IMR-90 (cell line): ENCODE data around the gene NIPSNAP2. TPM values are rescaled to one million over a fixed set of nuclear protein-coding genes. Genes with fewer than 3 reads are reported as not detected.

ENCODE experiments used
- ATAC-seq: fragments of 200-7000 bp; cut with Tn5 transposase; 2 replicates; pipeline ENCODE4 v1.9.1; 2020; ENCODE audit warnings: low read depth, mild to moderate bottlenecking, moderate library complexity
- BruUV-seq: library from RNA; stranded (reverse); fragments of 400-500 nt; replicated peaks from 2 replicates; lab custom pipeline; 2021; lab: Mats Ljungman, UMichigan
- CTCF ChIA-PET: fragments of 300-600 bp; formaldehyde crosslinking; extraction: SDS; loops from one replicate; lab custom pipeline; 2021; ENCODE audit warnings: antibody characterized with exemption; lab: Yijun Ruan, JAX
- POLR2A ChIA-PET: fragments of 300-600 bp; sonication (Branson Sonifier 250); formaldehyde crosslinking; loops from one replicate; lab custom pipeline; 2022; ENCODE audit warnings: antibody characterized with exemption; ENCODE audit not compliant: unreplicated experiment; lab: Charles Lee
- DNase-seq: peaks from one replicate; pipeline ENCODE4 v3.0.0; 2013
- H2AFZ ChIP-seq: replicated peaks from 2 replicates; pipeline ENCODE3; 2013; ENCODE audit warnings: low read length, mild to moderate bottlenecking; ENCODE audit not compliant: poor library complexity
- H2AK5ac ChIP-seq: 2 replicates; pipeline ENCODE4 v1.6.1; 2013; ENCODE audit warnings: low read depth, low read length, inconsistent platforms
- H2AK9ac ChIP-seq: replicated peaks from 2 replicates; pipeline ENCODE3; 2013; ENCODE audit warnings: mild to moderate bottlenecking, low read depth, low read length, moderate library complexity; ENCODE audit not compliant: poor library complexity
- H2BK120ac ChIP-seq: 2 replicates; pipeline ENCODE4 v1.6.1; 2013; ENCODE audit warnings: low read depth, low read length, inconsistent platforms
- H2BK15ac ChIP-seq: 3 replicates; pipeline ENCODE4 v1.6.1; 2013; ENCODE audit warnings: low read depth, low read length, inconsistent platforms
- H2BK20ac ChIP-seq: 2 replicates; pipeline ENCODE4 v1.6.1; 2013; ENCODE audit warnings: low read depth, mild to moderate bottlenecking, inconsistent platforms, low read length, moderate library complexity
- H2BK5ac ChIP-seq: 2 replicates; pipeline ENCODE4 v1.6.1; 2013; ENCODE audit warnings: mild to moderate bottlenecking, low read depth, low read length, inconsistent platforms; ENCODE audit not compliant: poor library complexity, severe bottlenecking
- H3K14ac ChIP-seq: replicated peaks from 2 replicates; pipeline ENCODE4 v1.6.1; 2013; ENCODE audit warnings: low read depth, low read length, inconsistent platforms
- H3K18ac ChIP-seq: 2 replicates; pipeline ENCODE4 v1.6.1; 2013; ENCODE audit warnings: low read depth, low read length, control low read depth
- H3K23ac ChIP-seq: 2 replicates; pipeline ENCODE4 v1.6.1; 2013; ENCODE audit warnings: low read depth, low read length, inconsistent platforms
- H3K27ac ChIP-seq: 2 replicates; pipeline ENCODE4 v1.5.1; 2013; ENCODE audit warnings: mild to moderate bottlenecking, control low read depth, low read length; ENCODE audit not compliant: insufficient read depth
- H3K27me3 ChIP-seq: 2 replicates; pipeline ENCODE4 v1.6.1; 2013; ENCODE audit warnings: low read length; ENCODE audit not compliant: control insufficient read depth, insufficient read depth
- H3K36me3 ChIP-seq: 2 replicates; pipeline ENCODE4 v1.6.1; 2013; ENCODE audit warnings: low read length, mixed read lengths; ENCODE audit not compliant: control insufficient read depth, insufficient read depth
- H3K4ac ChIP-seq: 2 replicates; pipeline ENCODE4 v1.6.1; 2013; ENCODE audit warnings: low read depth, low read length, inconsistent platforms
- H3K4me1 ChIP-seq: 2 replicates; pipeline ENCODE4 v1.6.1; 2013; ENCODE audit warnings: low read length, mixed read lengths; ENCODE audit not compliant: control insufficient read depth, insufficient read depth
- H3K4me2 ChIP-seq: 2 replicates; pipeline ENCODE4 v1.6.1; 2013; ENCODE audit warnings: low read depth, mild to moderate bottlenecking, control low read depth, low read length, moderate library complexity
- H3K4me3 ChIP-seq: 2 replicates; pipeline ENCODE4 v1.5.1; 2013; ENCODE audit warnings: low read depth, mild to moderate bottlenecking, control low read depth, low read length, moderate library complexity; ENCODE audit not compliant: insufficient read depth
- H3K56ac ChIP-seq: 2 replicates; pipeline ENCODE4 v1.6.1; 2013; ENCODE audit warnings: low read length, inconsistent platforms; ENCODE audit not compliant: insufficient read depth; ENCODE audit errors: extremely low read depth
- H3K79me1 ChIP-seq, 2 experiments: 2 replicates each; pipeline ENCODE4 v1.6.1; 2013; ENCODE audit warnings: low read length in 2 of 2, inconsistent platforms in 1 of 2, low read depth in 1 of 2
- H3K9ac ChIP-seq: 2 replicates; pipeline ENCODE4 v1.6.1; 2013; ENCODE audit warnings: low read depth, low read length, control low read depth
- H3K9me1 ChIP-seq: 2 replicates; pipeline ENCODE4 v1.6.1; 2013; ENCODE audit warnings: low read length, inconsistent platforms; ENCODE audit not compliant: insufficient read depth
- H3K9me3 ChIP-seq: 2 replicates; pipeline ENCODE4 v1.6.1; 2013; ENCODE audit warnings: low read length; ENCODE audit not compliant: control insufficient read depth, insufficient read depth
- H4K20me1 ChIP-seq: 2 replicates; pipeline ENCODE4 v1.6.1; 2013; ENCODE audit warnings: low read length, inconsistent platforms; ENCODE audit not compliant: insufficient read depth
- H4K5ac ChIP-seq: 2 replicates; pipeline ENCODE4 v1.6.1; 2013; ENCODE audit warnings: mild to moderate bottlenecking, low read depth, low read length, control low read depth
- H4K8ac ChIP-seq, 2 experiments: 2 replicates each; pipeline ENCODE4 v1.6.1; 2013; ENCODE audit warnings: low read depth in 2 of 2, low read length in 2 of 2, control low read depth in 1 of 2, inconsistent platforms in 1 of 2
- H4K91ac ChIP-seq: 2 replicates; pipeline ENCODE4 v1.6.1; 2013; ENCODE audit warnings: low read depth, low read length, inconsistent platforms; ENCODE audit not compliant: insufficient read depth
- BHLHE40 ChIP-seq: fragments of 150-350 bp; IDR thresholded peaks from 2 replicates; pipeline ENCODE4 v1.6.1; 2016; ENCODE audit warnings: mild to moderate bottlenecking, low read depth, low read length
- CEBPB ChIP-seq: IDR thresholded peaks from 2 replicates; pipeline ENCODE4 v1.6.1; 2012; ENCODE audit warnings: low read depth, low read length, improper control_type of control experiment
- CHD1 ChIP-seq: IDR thresholded peaks from 2 replicates; pipeline ENCODE4 v1.6.1; 2012; ENCODE audit warnings: low read depth, low read length, improper control_type of control experiment
- FOS ChIP-seq: fragments of 150-350 bp; IDR thresholded peaks from 2 replicates; pipeline ENCODE4 v1.6.1; 2016; ENCODE audit warnings: low read depth, low read length
- MAFK ChIP-seq: IDR thresholded peaks from 2 replicates; pipeline ENCODE4 v1.6.1; 2012; ENCODE audit warnings: low read depth, low read length, improper control_type of control experiment
- MAZ ChIP-seq: IDR thresholded peaks from 2 replicates; pipeline ENCODE4 v1.6.1; 2012; ENCODE audit warnings: low read depth, mild to moderate bottlenecking, low read length, improper control_type of control experiment, moderate library complexity, borderline replicate concordance
- MXI1 ChIP-seq: IDR thresholded peaks from 2 replicates; pipeline ENCODE4 v1.6.1; 2012; ENCODE audit warnings: low read depth, mild to moderate bottlenecking, low read length, moderate library complexity, borderline replicate concordance
- NFE2L2 ChIP-seq: fragments of 150-350 bp; IDR thresholded peaks from 2 replicates; pipeline ENCODE4 v1.6.1; 2016; ENCODE audit warnings: low read depth, mild to moderate bottlenecking, low read length
- POLR2A ChIP-seq: IDR thresholded peaks from 2 replicates; pipeline ENCODE4 v1.6.1; 2012; ENCODE audit warnings: mild to moderate bottlenecking, low read depth, low read length
- RAD21 ChIP-seq: IDR thresholded peaks from 2 replicates; pipeline ENCODE4 v1.6.1; 2012; ENCODE audit warnings: low read length, improper control_type of control experiment
- RCOR1 ChIP-seq: IDR thresholded peaks from 2 replicates; pipeline ENCODE4 v1.6.1; 2012; ENCODE audit warnings: mild to moderate bottlenecking, low read length, improper control_type of control experiment; ENCODE audit not compliant: insufficient replicate concordance
- RFX5 ChIP-seq: IDR thresholded peaks from 2 replicates; pipeline ENCODE4 v1.8.0; 2012; ENCODE audit warnings: low read depth, mild to moderate bottlenecking, low read length, moderate library complexity
- SMC3 ChIP-seq: fragments of 150-350 bp; IDR thresholded peaks from 2 replicates; pipeline ENCODE4 v1.6.1; 2016; ENCODE audit warnings: low read depth, mild to moderate bottlenecking, antibody characterized with exemption, low read length, moderate library complexity
- WGBS, 2 experiments: methylation state at CpG; one replicate each; pipeline versions ENCODE4 v1.1.5 to v1.1.7; 2013; ENCODE audit warnings: missing lambda C conversion rate in 2 of 2; ENCODE audit not compliant: insufficient read length in 1 of 2; ENCODE audit errors: extremely low coverage in 2 of 2; 5-methylcytosine and 5-hydroxymethylcytosine counted together
- dilution Hi-C: fragments of 300-500 bp; cut with HindIII; formaldehyde crosslinking; loops from one replicate; pipeline ENCODE4 v1.14.3; 2018; ENCODE audit warnings: low sequenced_read_pairs; ENCODE audit not compliant: unreplicated experiment
- in situ Hi-C: fragments of 300-500 bp; cut with MboI; formaldehyde crosslinking; loops from 3 replicates; pipeline ENCODE4 v1.14.3; 2019; ENCODE audit warnings: low sequenced_read_pairs, inconsistent platforms, mixed read lengths
- intact Hi-C: fragments of 100-400 bp; cut with micrococcal nuclease; formaldehyde crosslinking; loops from 2 replicates; pipeline ENCODE4 v1.10.0; 2022
- polyA plus RNA-seq, 3 experiments: library from polyadenylated mRNA; depleted of rRNA; stranded (reverse); fragments of >200 nt; gene quantifications; 2 replicates each; pipeline ENCODE4 v1.2.3, GENCODE V29; 2012; ENCODE audit warnings: low replicate concordance in 1 of 3
- total RNA-seq: library from RNA; depleted of rRNA; stranded (reverse); fragments of >200 nt; gene quantifications from 2 replicates; pipeline ENCODE4 v1.2.3, GENCODE V29; 2012
- TF ChIP-seq, protein P1 (sequence below): fragments of 150-350 bp; IDR thresholded peaks from 2 replicates; pipeline ENCODE4 v1.6.1; 2017; ENCODE audit warnings: mild to moderate bottlenecking, antibody characterized with exemption, low read length, low read depth
- TF ChIP-seq, protein P2 (sequence below): conservative IDR thresholded peaks from 2 replicates; pipeline ENCODE4 v1.5.1; 2012; ENCODE audit warnings: mild to moderate bottlenecking, low read depth, low read length, improper control_type of control experiment
- TF ChIP-seq, protein P3 (sequence below): fragments of 150-350 bp; IDR thresholded peaks from 2 replicates; pipeline ENCODE4 v1.6.1; 2016; ENCODE audit warnings: low read depth, mild to moderate bottlenecking, low read length, moderate library complexity, borderline replicate concordance

Gene NIPSNAP2
- total and polyA plus RNA-seq, 2 of the 4 experiments (the other 2 are of a cell fraction) = 33.7 to 42.8 TPM

DNA sequence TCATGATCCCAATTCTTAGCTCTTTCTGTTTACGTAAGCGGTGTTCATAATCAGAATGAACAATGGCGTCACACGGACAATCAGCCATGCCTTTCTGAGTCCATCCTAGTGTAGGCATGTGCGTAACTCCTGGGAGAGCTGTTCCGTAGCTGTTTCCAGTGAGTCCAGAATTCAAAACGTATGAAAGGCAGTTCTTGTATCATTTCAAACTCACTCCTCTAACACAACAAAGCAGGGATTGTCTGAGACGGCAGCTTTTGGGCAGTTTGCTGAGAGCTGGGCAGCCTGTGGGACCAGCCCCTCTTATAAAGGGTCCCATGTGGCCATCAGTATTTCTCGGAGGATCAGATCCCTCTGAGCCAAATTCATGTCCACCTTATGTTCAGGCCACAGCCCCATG, 43.5 kb downstream of the NIPSNAP2 start:
- no peak overlapping the region for H3K14ac ChIP-seq
- H3K27me3 ChIP-seq = no peaks in the 10 kb centered on the region
- H4K8ac ChIP-seq = no peak overlapping the region
- no peak overlapping the region for H3K56ac ChIP-seq
- 97% methylated on average over 5 of the region's 9 CpGs; no CpG with 5 or more reads in 1 of the 2 experiments for WGBS, 2 experiments
- TF ChIP-seq RAD21 = no peak
- TF ChIP-seq MAZ = no peak
- TF ChIP-seq, protein P1, sequence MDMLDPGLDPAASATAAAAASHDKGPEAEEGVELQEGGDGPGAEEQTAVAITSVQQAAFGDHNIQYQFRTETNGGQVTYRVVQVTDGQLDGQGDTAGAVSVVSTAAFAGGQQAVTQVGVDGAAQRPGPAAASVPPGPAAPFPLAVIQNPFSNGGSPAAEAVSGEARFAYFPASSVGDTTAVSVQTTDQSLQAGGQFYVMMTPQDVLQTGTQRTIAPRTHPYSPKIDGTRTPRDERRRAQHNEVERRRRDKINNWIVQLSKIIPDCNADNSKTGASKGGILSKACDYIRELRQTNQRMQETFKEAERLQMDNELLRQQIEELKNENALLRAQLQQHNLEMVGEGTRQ = no peak
- TF ChIP-seq RFX5 = no peak
- no peak for TF ChIP-seq FOS
- TF ChIP-seq CEBPB = no peak
- TF ChIP-seq MAFK = no peak
- no peak for TF ChIP-seq NFE2L2
- TF ChIP-seq, protein P2, sequence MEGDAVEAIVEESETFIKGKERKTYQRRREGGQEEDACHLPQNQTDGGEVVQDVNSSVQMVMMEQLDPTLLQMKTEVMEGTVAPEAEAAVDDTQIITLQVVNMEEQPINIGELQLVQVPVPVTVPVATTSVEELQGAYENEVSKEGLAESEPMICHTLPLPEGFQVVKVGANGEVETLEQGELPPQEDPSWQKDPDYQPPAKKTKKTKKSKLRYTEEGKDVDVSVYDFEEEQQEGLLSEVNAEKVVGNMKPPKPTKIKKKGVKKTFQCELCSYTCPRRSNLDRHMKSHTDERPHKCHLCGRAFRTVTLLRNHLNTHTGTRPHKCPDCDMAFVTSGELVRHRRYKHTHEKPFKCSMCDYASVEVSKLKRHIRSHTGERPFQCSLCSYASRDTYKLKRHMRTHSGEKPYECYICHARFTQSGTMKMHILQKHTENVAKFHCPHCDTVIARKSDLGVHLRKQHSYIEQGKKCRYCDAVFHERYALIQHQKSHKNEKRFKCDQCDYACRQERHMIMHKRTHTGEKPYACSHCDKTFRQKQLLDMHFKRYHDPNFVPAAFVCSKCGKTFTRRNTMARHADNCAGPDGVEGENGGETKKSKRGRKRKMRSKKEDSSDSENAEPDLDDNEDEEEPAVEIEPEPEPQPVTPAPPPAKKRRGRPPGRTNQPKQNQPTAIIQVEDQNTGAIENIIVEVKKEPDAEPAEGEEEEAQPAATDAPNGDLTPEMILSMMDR = no peak
- TF ChIP-seq SMC3 = no peak
- TF ChIP-seq RCOR1 = no peak
- TF ChIP-seq, protein P3, sequence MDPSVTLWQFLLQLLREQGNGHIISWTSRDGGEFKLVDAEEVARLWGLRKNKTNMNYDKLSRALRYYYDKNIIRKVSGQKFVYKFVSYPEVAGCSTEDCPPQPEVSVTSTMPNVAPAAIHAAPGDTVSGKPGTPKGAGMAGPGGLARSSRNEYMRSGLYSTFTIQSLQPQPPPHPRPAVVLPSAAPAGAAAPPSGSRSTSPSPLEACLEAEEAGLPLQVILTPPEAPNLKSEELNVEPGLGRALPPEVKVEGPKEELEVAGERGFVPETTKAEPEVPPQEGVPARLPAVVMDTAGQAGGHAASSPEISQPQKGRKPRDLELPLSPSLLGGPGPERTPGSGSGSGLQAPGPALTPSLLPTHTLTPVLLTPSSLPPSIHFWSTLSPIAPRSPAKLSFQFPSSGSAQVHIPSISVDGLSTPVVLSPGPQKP = no peak
- no peak for TF ChIP-seq MXI1
- no peak for TF ChIP-seq BHLHE40
- TF ChIP-seq CHD1 = no peak
- TF ChIP-seq POLR2A = no peak
- H2BK120ac ChIP-seq = no peak overlapping the region
- POLR2A ChIA-PET = interaction anchor here (0.6 kb wide), 1 partner anchor 9 kb away, joined by 3 read pairs; no protein-coding TSS in a partner anchor
- no peak overlapping the region for H3K4me2 ChIP-seq
- no peaks in the 10 kb centered on the region for H4K20me1 ChIP-seq
- no peak overlapping the region for H2AFZ ChIP-seq
- BruUV-seq = no TSS peak
- H2BK15ac ChIP-seq = no peak overlapping the region
- DNase-seq (no peak), ATAC-seq (no peak)
- no peaks in the 10 kb centered on the region for H3K79me1 ChIP-seq
- no peak overlapping the region for H3K4ac ChIP-seq
- dilution Hi-C loops = no loop called here
- no peak overlapping the region for H3K4me3 ChIP-seq
- no peaks in the 10 kb centered on the region for H3K9me3 ChIP-seq
- no peak overlapping the region for H2AK5ac ChIP-seq
- no peak overlapping the region for H3K27ac ChIP-seq
- intact Hi-C loops = loop anchor here (2.0 to 5.0 kb wide), 2 partner anchors 21 to 44 kb away; partner anchors contain the start of genes CCT6A and PSPH
- H4K91ac ChIP-seq = no peak overlapping the region
- no peak overlapping the region for H3K23ac ChIP-seq
- H3K36me3 ChIP-seq = peaks cover 6% of the 10 kb centered on the region; the same call in 1 of the 2 replicates
- no peaks in the 10 kb centered on the region for H3K4me1 ChIP-seq
- no peak overlapping the region for H4K5ac ChIP-seq
- H2BK5ac ChIP-seq = no peak overlapping the region
- H3K18ac ChIP-seq = no peak overlapping the region
- peak overlapping the region; percentile 50 for H2AK9ac ChIP-seq
- in situ Hi-C loops = no loop called here
- H3K9ac ChIP-seq = no peak overlapping the region
- H2BK20ac ChIP-seq = no peak overlapping the region
- no peaks in the 10 kb centered on the region; the same call in 1 of the 2 replicates for H3K9me1 ChIP-seq
- CTCF ChIA-PET = no interaction called here
